ENCODE results near the gene QRICH2. TPM values are rescaled to one million over a fixed set of nuclear protein-coding genes. Genes with fewer than 3 reads are reported as not detected.

Gene QRICH2
- total RNA-seq, 1 donor from 2014 or later: 18.5 TPM

DNA sequence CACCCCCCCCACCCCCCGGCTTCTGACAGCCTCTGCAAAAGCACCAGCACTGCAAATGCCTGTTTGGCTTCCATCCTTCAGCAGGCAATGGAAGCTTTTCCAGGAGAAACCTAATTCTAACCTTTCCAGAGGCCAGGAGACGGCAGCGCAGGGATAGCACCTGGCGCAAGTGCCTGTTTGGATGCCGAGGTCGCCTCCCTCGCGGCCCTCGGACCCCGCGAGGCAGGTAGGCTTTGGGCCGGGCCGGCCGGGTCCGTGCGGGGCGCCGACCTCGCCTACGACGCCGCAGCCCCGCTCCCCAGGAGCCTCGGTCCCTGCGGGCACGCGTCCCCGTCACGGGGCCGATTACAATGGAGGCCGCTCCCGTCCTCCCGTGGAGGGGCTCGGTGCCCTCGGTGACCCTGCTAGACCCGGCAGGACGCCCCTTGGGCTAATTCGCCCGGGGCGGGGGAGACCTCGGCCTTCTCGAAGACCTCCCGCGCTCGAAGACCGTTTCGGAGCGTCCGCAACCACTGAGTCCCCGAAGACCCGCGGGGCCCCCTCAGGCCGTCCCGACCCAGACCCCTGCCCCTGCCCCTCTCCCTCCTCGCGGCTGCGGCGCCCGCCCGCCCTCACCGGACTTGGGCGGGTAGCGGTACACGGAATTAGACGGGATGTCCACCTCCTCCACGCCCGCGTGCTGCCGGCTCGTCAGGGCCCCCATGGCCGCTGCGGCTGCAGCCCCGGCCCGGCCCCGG, 68.4 kb downstream of the QRICH2 start:
- Mint-ChIP-seq H3K9me3 (ENCODE audit: low read depth) (no peaks in the 10 kb centered on the region), H3K27me3 (peaks cover 6% of the 10 kb centered on the region), H3K4me1 (ENCODE audit: low read depth) (peaks cover 23% of the 10 kb centered on the region), H3K4me3 (ENCODE audit: low read depth) (peak overlapping the region; percentile 74), H3K27ac (peak overlapping the region; percentile 77), H3K36me3 (ENCODE audit: insufficient read depth) (no peaks in the 10 kb centered on the region)
- TF ChIP-seq, protein P1, sequence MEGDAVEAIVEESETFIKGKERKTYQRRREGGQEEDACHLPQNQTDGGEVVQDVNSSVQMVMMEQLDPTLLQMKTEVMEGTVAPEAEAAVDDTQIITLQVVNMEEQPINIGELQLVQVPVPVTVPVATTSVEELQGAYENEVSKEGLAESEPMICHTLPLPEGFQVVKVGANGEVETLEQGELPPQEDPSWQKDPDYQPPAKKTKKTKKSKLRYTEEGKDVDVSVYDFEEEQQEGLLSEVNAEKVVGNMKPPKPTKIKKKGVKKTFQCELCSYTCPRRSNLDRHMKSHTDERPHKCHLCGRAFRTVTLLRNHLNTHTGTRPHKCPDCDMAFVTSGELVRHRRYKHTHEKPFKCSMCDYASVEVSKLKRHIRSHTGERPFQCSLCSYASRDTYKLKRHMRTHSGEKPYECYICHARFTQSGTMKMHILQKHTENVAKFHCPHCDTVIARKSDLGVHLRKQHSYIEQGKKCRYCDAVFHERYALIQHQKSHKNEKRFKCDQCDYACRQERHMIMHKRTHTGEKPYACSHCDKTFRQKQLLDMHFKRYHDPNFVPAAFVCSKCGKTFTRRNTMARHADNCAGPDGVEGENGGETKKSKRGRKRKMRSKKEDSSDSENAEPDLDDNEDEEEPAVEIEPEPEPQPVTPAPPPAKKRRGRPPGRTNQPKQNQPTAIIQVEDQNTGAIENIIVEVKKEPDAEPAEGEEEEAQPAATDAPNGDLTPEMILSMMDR (IDR thresholded peaks at IDR 0.05; ENCODE audit: unreplicated experiment): no peak
- peak; percentile 18 for DNase-seq (ENCODE audit: low spot score, unreplicated experiment)

DNA sequence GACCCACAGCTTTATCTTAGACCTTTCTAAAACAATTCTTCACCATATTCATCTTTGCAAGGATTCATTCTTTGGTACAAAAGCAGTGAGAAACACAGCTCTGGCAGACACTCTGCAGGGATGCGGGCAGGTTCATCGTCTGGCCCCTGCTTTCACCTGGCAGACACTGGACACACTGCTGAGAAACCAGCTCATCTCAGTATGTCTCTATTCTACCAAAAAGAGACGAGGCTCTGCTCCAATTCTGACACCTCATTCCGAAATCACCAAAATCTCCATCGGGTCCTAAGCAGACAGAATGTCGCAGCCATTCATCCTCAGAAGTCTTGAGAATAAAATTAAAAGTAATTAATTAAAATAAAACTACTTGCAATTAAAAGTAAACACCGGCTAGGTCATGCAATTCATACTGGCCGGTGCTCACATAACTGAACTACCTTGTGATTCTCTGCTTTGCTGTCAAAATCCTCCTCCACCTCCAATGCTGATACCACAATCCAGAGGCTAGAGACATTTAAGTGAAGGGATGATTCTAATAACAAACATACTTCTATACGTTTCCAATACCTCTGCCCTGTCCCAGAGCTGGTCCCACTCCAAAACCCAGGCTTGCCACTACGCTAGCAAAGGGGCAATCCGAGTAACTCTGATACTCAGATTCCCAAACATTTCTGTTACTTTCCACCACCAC, 69.1 kb downstream of the QRICH2 start:
- peak overlapping the region; percentile 80 for H3K27ac Mint-ChIP-seq
- DNase-seq (ENCODE audit: low spot score, unreplicated experiment): no peak
- H3K4me3 Mint-ChIP-seq (ENCODE audit: low read depth): peak overlapping the region; percentile 74
- H3K9me3 Mint-ChIP-seq (ENCODE audit: low read depth): no peaks in the 10 kb centered on the region
- TF ChIP-seq, protein P1 (IDR thresholded peaks at IDR 0.05; ENCODE audit: unreplicated experiment): no peak
- peaks cover 6% of the 10 kb centered on the region for H3K27me3 Mint-ChIP-seq
- H3K4me1 Mint-ChIP-seq (ENCODE audit: low read depth): peaks cover 23% of the 10 kb centered on the region
- H3K36me3 Mint-ChIP-seq (ENCODE audit: insufficient read depth): no peaks in the 10 kb centered on the region

DNA sequence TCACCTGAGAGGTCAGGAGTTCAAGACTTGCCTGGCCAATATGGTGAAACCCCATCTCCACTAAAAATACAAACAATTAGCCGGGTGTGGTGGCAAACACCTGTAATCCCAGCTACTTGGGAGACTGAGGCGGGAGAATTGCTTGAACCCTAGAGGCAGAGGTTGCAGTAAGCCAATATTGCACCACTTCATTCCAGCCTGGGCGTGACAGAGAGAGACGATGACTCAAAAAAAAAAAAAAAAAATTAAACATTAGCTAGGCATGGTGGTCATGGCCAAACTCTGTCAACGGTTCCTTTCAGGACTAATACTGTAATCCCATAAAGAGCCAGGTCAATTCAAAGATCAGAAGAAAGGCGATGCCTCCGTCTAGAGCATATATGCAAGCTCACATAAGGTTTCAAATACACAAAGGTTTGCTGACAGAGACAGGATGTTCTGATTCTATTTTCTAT, 70.2 kb downstream of the QRICH2 start:
- Mint-ChIP-seq H3K9me3 (ENCODE audit: low read depth) (no peaks in the 10 kb centered on the region), H3K4me1 (ENCODE audit: low read depth) (peaks cover 21% of the 10 kb centered on the region)

DNA sequence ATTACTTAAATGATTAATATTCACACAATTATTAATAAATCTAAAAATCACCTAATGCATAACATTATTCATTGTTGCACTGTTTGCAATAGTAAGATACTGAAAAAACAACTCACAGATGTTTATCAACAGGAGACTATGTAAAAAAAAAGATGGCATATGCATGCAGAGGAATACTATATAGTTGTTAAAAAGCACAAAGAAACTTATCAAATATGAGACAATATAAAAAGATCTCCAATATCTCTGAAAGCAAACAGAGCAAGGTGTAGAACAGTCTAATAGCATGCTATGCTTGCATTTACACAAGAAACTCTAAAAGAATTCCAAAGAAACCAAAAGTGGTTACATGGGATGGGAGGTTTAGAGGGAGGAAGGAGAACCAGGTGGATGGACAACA, 71.5 kb downstream of the QRICH2 start:
- peaks cover 21% of the 10 kb centered on the region for H3K4me1 Mint-ChIP-seq (ENCODE audit: low read depth)
- no peaks in the 10 kb centered on the region for H3K36me3 Mint-ChIP-seq (ENCODE audit: insufficient read depth)
- TF ChIP-seq, protein P1 (IDR thresholded peaks at IDR 0.05; ENCODE audit: unreplicated experiment): no peak
- no peak overlapping the region for H3K27ac Mint-ChIP-seq
- no peaks in the 10 kb centered on the region for H3K9me3 Mint-ChIP-seq (ENCODE audit: low read depth)
- H3K27me3 Mint-ChIP-seq: no peaks in the 10 kb centered on the region
- H3K4me3 Mint-ChIP-seq (ENCODE audit: low read depth): no peak overlapping the region
- no peak for DNase-seq (ENCODE audit: low spot score, unreplicated experiment)

More for the DNA sequence above, 70.2 kb downstream of the QRICH2 start:
- Mint-ChIP-seq H3K27ac (no peak overlapping the region), H3K4me3 (ENCODE audit: low read depth) (peak overlapping the region; percentile 38), H3K36me3 (ENCODE audit: insufficient read depth) (no peaks in the 10 kb centered on the region), H3K27me3 (peaks cover under 1% of the 10 kb centered on the region)
- TF ChIP-seq, protein P1 (IDR thresholded peaks at IDR 0.05; ENCODE audit: unreplicated experiment): no peak
- no peak for DNase-seq (ENCODE audit: low spot score, unreplicated experiment)

DNA sequence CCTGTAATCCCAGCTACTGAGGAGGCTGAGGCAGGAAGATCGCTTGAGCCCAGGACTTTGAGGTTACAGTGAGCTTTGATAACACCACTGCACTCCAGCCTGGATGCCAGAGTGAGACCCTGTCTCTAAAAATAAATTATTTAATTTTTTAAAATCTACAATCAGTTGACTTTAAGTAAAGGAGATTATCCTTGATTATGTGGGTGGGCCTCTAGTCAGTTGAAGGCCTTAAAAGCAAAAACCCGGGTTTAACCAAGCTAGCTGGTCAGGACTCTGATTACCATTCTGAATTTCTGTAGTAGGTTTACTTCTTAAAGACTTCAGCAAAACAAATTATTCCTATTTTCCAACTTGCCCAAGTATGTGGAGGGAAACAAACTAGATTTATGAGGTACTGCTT, 72.2 kb downstream of the QRICH2 start:
- Mint-ChIP-seq H3K27me3 (no peaks in the 10 kb centered on the region), H3K4me1 (ENCODE audit: low read depth) (peaks cover 14% of the 10 kb centered on the region), H3K27ac (no peak overlapping the region), H3K4me3 (ENCODE audit: low read depth) (no peak overlapping the region), H3K9me3 (ENCODE audit: low read depth) (no peaks in the 10 kb centered on the region), H3K36me3 (ENCODE audit: insufficient read depth) (no peaks in the 10 kb centered on the region)
- DNase-seq (ENCODE audit: low spot score, unreplicated experiment): no peak
- TF ChIP-seq, protein P1 (IDR thresholded peaks at IDR 0.05; ENCODE audit: unreplicated experiment): no peak
